Measurements from ENCODE around the gene HINT1.

GRCh38 chr5:131209506-131210150 is 44.6 kb upstream of the HINT1 start:
- TF ChIP-seq CTCF (IDR thresholded peaks at IDR 0.05) (no peak), POLR2A (IDR thresholded peaks at IDR 0.05) (no peak), POLR2AphosphoS5 (IDR thresholded peaks at IDR 0.05) (no peak)
